CD14-positive monocyte (primary cell): ENCODE results near the gene FAM89A. TPM values are rescaled to one million over a fixed set of nuclear protein-coding genes. Genes with fewer than 3 reads are reported as not detected.

ENCODE experiments used
- DNase-seq, 3 donors: peaks; one replicate each; pipeline ENCODE4 v3.0.0-alpha.2; 2011 to 2022
- H2AFZ ChIP-seq: 2 replicates; pipeline ENCODE4 v1.6.0; 2012; ENCODE audit warnings: mild to moderate bottlenecking, low read depth, low read length, inconsistent platforms; ENCODE audit not compliant: insufficient read depth, poor library complexity, severe bottlenecking
- H3K27ac ChIP-seq, 2 donors: 1 replicate in 1 of 2; 2 replicates in 1 of 2; pipeline ENCODE4 v1.5.1; 2012 to 2013; ENCODE audit warnings: low read length in 2 of 2, control low read depth in 1 of 2, inconsistent platforms in 1 of 2, low read depth in 1 of 2, mild to moderate bottlenecking in 1 of 2
- H3K27me3 ChIP-seq, 2 donors: one replicate each; pipeline versions ENCODE4 v1.6.0 to v1.6.1; 2011 to 2013; ENCODE audit warnings: low read length in 2 of 2; ENCODE audit not compliant: control insufficient read depth in 2 of 2, insufficient read depth in 2 of 2
- H3K36me3 ChIP-seq, 2 donors: replicated peaks in 1 of 2; 1 replicate in 1 of 2; 2 replicates in 1 of 2; pipeline versions ENCODE4 v1.5.1 to v1.6.1; 2012 to 2013; ENCODE audit warnings: low read length in 2 of 2, control low read depth in 1 of 2, inconsistent platforms in 1 of 2, mild to moderate bottlenecking in 1 of 2; ENCODE audit not compliant: insufficient read depth in 2 of 2, control insufficient read depth in 1 of 2
- H3K4me1 ChIP-seq, 2 donors: 1 replicate in 1 of 2; 2 replicates in 1 of 2; pipeline versions ENCODE4 v1.5.1 to v1.6.1; 2012 to 2013; ENCODE audit warnings: low read length in 2 of 2, control low read depth in 1 of 2, inconsistent platforms in 1 of 2, mild to moderate bottlenecking in 1 of 2, moderate library complexity in 1 of 2; ENCODE audit not compliant: insufficient read depth in 2 of 2, control insufficient read depth in 1 of 2
- H3K4me2 ChIP-seq: replicated peaks from 2 replicates; pipeline ENCODE3; 2012; ENCODE audit warnings: low read length, moderate library complexity, mild to moderate bottlenecking; ENCODE audit not compliant: poor library complexity, severe bottlenecking; ENCODE audit errors: extremely low read depth
- H3K4me3 ChIP-seq, 3 experiments: fragments of 200-600 bp in 1 of 3; sonication (generic) in 1 of 3; replicated peaks in 1 of 3; 1 replicate in 2 of 3; 2 replicates in 1 of 3; pipeline ENCODE4 v1.5.1; 2011 to 2013; ENCODE audit warnings: low read length in 3 of 3, mild to moderate bottlenecking in 3 of 3, control low read depth in 2 of 3, low read depth in 2 of 3, inconsistent platforms in 1 of 3, moderate library complexity in 1 of 3
- H3K79me2 ChIP-seq: 2 replicates; pipeline ENCODE4 v1.6.0; 2012; ENCODE audit warnings: mild to moderate bottlenecking, control low read depth, inconsistent platforms, low read length, moderate library complexity; ENCODE audit not compliant: insufficient read depth
- H3K9ac ChIP-seq: 2 replicates; pipeline ENCODE4 v1.6.0; 2017; ENCODE audit warnings: low read length, mild to moderate bottlenecking; ENCODE audit not compliant: insufficient read depth, poor library complexity, severe bottlenecking
- H3K9me3 ChIP-seq, 2 donors: replicated peaks in 1 of 2; 1 replicate in 1 of 2; 2 replicates in 1 of 2; pipeline versions ENCODE4 v1.5.1 to v1.6.1; 2012 to 2013; ENCODE audit warnings: low read length in 2 of 2, control low read depth in 1 of 2; ENCODE audit not compliant: control insufficient read depth in 1 of 2, insufficient read depth in 1 of 2
- H4K20me1 ChIP-seq: 2 replicates; pipeline ENCODE4 v1.6.0; 2012; ENCODE audit warnings: mild to moderate bottlenecking, low read length, control low read depth, moderate library complexity; ENCODE audit not compliant: insufficient read depth
- H3K27ac Mint-ChIP-seq, 7 donors: one replicate each; pipeline ENCODE4 v1.8.0; 2020; ENCODE audit warnings: mild to moderate bottlenecking in 7 of 7, mixed read lengths in 7 of 7, moderate library complexity in 6 of 7, inconsistent platforms in 2 of 7
- H3K27me3 Mint-ChIP-seq, 3 donors: one replicate each; pipeline ENCODE4 v1.8.0; 2021 to 2022; ENCODE audit warnings: low read depth in 3 of 3, mild to moderate bottlenecking in 3 of 3, mixed read lengths in 3 of 3, moderate library complexity in 3 of 3, inconsistent platforms in 1 of 3
- H3K36me3 Mint-ChIP-seq, 2 donors: one replicate each; pipeline ENCODE4 v1.8.0; 2020; ENCODE audit warnings: mixed read lengths in 2 of 2, inconsistent platforms in 1 of 2, mild to moderate bottlenecking in 1 of 2
- H3K4me1 Mint-ChIP-seq: one replicate; pipeline ENCODE4 v1.8.0; 2020; ENCODE audit warnings: mild to moderate bottlenecking, mixed read lengths
- H3K4me3 Mint-ChIP-seq, 2 donors: one replicate each; pipeline ENCODE4 v1.8.0; 2020; ENCODE audit warnings: mild to moderate bottlenecking in 2 of 2, mixed read lengths in 2 of 2, moderate library complexity in 1 of 2
- H3K9me3 Mint-ChIP-seq, 7 donors: one replicate each; pipeline ENCODE4 v1.8.0; 2020 to 2022; ENCODE audit warnings: mixed read lengths in 7 of 7, mild to moderate bottlenecking in 6 of 7, moderate library complexity in 6 of 7, inconsistent platforms in 2 of 7
- CTCF ChIP-seq: fragments of 200-600 bp; IDR thresholded peaks from one replicate; pipeline ENCODE4 v1.8.0; 2022; ENCODE audit warnings: antibody characterized with exemption, mild to moderate bottlenecking
- WGBS: methylation state at CpG from one replicate; pipeline ENCODE4 v1.1.5; 2013; ENCODE audit warnings: missing lambda C conversion rate; ENCODE audit not compliant: insufficient coverage; 5-methylcytosine and 5-hydroxymethylcytosine counted together
- intact Hi-C, 2 donors: fragments of 100-400 bp; cut with micrococcal nuclease; formaldehyde crosslinking; loops; one replicate each; pipeline versions ENCODE4 v1.15.0 to v1.15.1; 2023
- polyA plus RNA-seq, 3 donors: library from polyadenylated mRNA; depleted of rRNA in 1 of 3; unstranded in 2 of 3; stranded (reverse) in 1 of 3; fragments of 300-500 nt in 2 of 3; fragments of >200 nt in 1 of 3; fragmentation: Illumina TruSeq in 2 of 3; gene quantifications; 1 replicate in 2 of 3; 2 replicates in 1 of 3; pipeline ENCODE4 v1.2.3, GENCODE V29; 2012 to 2021

The FAM89A gene
- polyA plus RNA-seq, 3 donors: 2.0 to 11.7 (median 4.4) TPM

DNA sequence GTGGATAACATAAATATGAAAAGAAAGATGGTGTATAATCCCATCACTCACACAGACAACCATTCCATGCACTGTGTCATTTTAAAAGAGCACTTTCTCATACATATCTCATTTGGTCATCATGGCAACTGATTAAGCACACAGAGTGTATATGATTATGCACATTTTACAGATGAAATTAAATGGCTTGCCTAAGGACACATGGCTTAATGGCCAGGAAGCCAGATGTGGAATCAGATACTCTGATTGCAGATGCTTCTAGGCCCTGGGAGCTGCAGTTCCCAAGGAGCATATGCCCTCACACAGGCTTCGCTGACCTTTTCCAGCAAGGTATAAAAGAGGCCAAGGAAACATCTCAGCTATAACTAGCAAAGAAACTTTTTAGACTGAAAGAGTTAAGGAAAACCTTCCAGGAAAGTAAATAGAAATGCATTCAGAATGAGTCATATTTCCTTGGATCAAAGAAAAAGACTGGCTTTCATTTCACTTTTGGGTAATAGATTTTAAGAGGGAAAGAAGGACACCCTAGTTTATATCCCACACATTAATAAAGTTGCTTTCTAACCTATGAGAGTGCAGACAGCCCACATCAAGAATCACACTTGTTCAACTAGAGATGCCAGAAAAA, 19.6 kb upstream of the FAM89A start:
- no peak overlapping the region for H3K9ac ChIP-seq
- no peak overlapping the region for H3K4me2 ChIP-seq
- no peak overlapping the region for H3K27ac Mint-ChIP-seq
- no peak overlapping the region for H3K4me3 Mint-ChIP-seq
- H3K27me3 ChIP-seq: no peaks in the 10 kb centered on the region
- H2AFZ ChIP-seq: no peak overlapping the region
- WGBS: no CpG with 5 or more reads among the region's 1 CpG
- H3K27ac ChIP-seq: no peak overlapping the region
- peaks cover 4 to 13% (median 6%) of the 10 kb centered on the region in 3 donors for H3K27me3 Mint-ChIP-seq
- H3K9me3 Mint-ChIP-seq: peaks cover 0 to 3% (median 2%) of the 10 kb centered on the region in 7 donors
- no peaks in the 10 kb centered on the region for H3K9me3 ChIP-seq
- H3K4me3 ChIP-seq: no peak overlapping the region
- no peaks in the 10 kb centered on the region for H3K4me1 Mint-ChIP-seq
- H3K36me3 Mint-ChIP-seq: no peaks in the 10 kb centered on the region
- no peaks in the 10 kb centered on the region for H3K79me2 ChIP-seq
- intact Hi-C loops: no loop called here
- H3K36me3 ChIP-seq: no peaks in the 10 kb centered on the region
- no peak for DNase-seq
- TF ChIP-seq CTCF: no peak
- peaks cover under 1 to 4% of the 10 kb centered on the region in 2 donors for H3K4me1 ChIP-seq
- H4K20me1 ChIP-seq: no peaks in the 10 kb centered on the region

- DNase-seq: no peak
- no peak for TF ChIP-seq CTCF
- Mint-ChIP-seq H3K9me3 (peaks cover 0 to 3% (median 2%) of the 10 kb centered on the region in 7 donors), H3K27ac (no peak overlapping the region), H3K4me3 (no peak overlapping the region), H3K36me3 (no peaks in the 10 kb centered on the region), H3K27me3 (peaks cover 3 to 8% (median 4%) of the 10 kb centered on the region in 3 donors), H3K4me1 (peaks cover 9% of the 10 kb centered on the region)
- no peak overlapping the region for H3K9ac ChIP-seq
- no peak overlapping the region for H3K4me3 ChIP-seq
- no peaks in the 10 kb centered on the region for H3K9me3 ChIP-seq
- peaks cover 11 to 15% of the 10 kb centered on the region in 2 donors for H3K4me1 ChIP-seq
- H4K20me1 ChIP-seq: no peaks in the 10 kb centered on the region
- WGBS: 86% methylated on average over 5 of the region's 8 CpGs
- intact Hi-C loops: no loop called here
- H3K36me3 ChIP-seq: no peaks in the 10 kb centered on the region
- H3K79me2 ChIP-seq: no peaks in the 10 kb centered on the region
- no peak overlapping the region for H3K27ac ChIP-seq
- no peak overlapping the region for H2AFZ ChIP-seq
- H3K4me2 ChIP-seq: no peak overlapping the region
- no peaks in the 10 kb centered on the region for H3K27me3 ChIP-seq
Measured at GRCh38 chr1:231058416-231059109, 18.5 kb upstream of the FAM89A start.
